Stimulated activated CD4-positive, alpha-beta T cell treated with anti-CD3 and anti-CD28 coated beads, Interleukin-4, amount 100 ng/mL, for 4 hours (primary cell): ENCODE data around the gene ATXN1.

Experiments
- DNase-seq, 2 experiments: peaks; one replicate each; pipeline ENCODE4 v3.0.0-alpha.2; 2020

The ATXN1 gene

DNA sequence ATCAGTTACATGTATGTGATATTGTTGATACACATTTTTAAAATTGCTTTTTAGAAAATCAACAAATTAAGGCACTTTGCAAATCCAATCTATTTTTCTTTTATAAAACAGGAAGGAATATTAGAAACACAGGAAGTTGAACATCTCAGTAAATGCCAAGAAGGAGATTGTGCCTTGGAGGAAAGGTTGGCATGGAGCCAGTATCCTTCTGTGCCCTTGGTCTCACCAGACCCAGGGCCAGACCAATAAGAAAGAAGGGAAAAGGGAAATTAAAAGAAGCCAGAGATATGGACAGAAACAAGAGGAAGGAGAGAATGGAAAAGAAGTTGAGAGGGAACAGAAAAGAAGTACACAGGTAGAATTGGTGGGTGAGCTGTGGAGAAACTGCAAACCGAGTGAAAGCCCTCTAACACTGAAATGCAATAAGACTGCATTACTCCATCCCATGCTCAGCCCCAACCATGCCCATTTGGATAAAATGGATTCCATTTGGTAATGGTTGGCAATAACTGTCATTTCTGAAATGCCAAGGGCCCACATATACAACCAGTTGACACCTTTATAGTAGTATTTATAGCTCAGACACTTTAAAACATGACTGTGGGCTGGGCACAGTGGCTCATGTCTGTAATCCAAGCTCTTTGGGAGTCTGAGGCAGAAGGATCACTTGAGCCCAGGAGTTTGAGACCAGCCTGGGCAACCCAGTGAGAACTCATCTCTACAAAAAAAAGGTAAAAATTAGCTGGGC lies 389.1 kb downstream of the ATXN1 start:
- DNase-seq: no peak

DNA sequence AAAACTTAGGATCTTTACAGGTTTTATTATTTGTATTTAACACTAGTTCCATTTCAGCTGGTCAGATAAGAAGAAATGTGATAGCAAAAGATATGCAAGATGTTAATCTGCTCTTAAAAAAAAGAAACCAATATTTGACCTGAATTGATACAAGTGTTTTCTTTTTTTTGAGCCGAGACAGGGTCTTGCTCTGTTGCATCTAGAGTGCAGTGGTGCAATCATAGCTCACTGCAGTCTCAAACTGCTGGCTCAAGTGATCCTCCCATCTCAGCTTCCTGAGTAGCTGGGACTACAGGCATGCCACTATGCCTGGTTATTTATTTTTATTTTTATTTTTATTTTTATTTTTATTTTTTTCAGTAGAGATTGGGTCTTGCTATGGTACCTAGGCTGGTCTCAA lies 389.9 kb downstream of the ATXN1 start:
- no peak for DNase-seq

DNA sequence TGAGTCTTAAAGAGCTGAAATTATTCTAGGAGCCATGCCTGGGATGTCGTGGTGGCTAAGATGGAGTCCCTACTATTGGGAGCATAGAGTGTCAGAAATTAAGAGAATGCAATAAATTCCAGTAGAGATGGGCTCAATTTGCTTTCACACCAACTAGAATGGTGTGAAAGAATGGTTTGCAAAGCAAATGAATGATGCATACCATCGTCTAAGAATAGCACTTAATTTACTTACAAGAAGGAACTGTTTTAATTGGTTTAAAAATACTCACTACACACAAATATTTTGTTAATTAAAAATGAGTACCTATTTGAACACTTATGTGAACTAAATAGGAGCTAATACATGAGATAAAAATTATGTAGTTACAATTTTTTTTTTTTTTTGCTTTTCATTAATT lies 390.3 kb downstream of the ATXN1 start:
- DNase-seq: no peak

DNA sequence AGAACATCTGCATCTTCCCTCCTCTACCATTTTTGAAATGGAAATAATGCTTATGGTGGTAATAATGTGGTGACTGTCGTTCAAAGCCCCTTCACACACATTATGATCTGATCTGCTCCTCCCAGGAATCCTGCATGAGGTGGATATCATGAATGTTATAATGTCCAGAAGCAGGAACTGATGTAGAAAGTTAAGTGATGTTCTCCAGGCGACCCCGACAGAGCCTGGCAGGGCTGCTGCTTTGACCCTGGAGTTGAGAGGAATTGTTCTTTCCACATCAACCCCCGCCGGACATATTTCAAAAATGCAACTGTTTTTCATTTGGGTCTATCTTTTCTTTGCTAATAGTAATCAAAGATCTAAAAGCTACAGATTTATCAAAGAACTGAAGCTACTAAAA lies 391.3 kb downstream of the ATXN1 start:
- DNase-seq: no peak

DNA sequence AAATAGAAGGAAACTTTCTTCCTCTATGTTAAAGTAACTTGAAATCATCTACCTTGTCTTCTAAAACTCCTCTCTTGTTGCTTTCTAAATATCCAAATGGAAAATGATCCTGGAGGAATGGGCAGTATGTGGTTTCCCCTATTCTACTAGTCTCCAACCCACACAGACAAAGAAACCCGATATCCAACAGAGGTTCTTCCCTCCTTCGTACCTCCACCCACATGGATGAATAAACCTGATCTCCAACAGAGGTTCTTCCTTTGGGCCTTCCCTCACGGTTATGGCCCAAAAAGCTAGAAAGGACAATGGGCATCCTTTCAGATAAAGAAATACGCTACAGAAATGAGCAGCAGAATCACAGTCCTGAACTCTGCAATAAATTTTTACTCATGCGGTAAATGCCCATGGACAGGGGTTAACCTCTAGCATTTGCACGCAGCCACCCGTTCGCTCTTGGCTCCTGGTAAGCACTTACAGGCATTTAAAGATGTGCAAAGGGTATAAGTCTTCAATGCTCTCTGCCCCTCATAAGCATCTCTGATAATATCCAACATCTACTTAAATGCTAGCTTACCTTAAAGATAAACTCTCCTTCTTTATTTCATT lies 392.0 kb downstream of the ATXN1 start:
- DNase-seq: no peak

DNA sequence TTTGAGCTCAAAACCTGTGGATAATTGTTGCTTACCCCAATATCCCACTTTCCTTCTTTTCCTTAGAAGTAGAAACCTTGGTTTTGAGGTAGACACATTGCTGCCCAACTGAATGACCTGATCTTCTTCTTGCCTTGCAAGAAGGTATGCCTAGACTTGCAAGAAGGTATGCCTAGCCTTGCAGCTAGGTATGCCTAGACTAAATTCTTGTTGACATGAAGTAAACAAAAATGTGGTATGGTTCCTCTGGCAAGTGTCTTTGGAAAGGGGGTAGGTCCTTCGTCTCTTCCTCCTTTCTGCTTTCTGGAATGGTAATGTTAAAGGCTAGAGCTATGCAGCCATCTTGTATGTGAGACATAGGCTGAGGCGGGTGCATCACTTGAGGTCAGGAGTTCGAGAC lies 393.7 kb downstream of the ATXN1 start:
- DNase-seq: no peak

DNA sequence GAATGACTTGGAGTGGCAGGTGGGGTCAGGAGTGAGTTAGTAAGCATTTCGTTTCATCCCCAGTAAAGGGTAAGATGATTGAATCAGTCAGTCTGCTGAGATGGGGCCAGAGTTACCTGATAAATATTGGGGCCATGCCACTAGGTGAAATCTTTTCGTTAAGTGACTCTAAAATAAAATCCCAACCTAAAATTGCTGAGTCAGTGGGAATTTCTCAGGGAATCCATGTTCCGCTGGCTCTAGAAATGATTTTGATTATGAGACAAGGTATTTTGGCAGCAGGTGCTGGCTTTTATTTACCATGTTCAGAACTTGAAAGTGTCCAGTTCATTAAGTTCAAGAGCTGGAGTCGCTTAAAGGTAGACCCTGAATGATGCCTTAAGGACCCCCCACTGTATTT lies 397.5 kb downstream of the ATXN1 start:
- DNase-seq: no peak

DNA sequence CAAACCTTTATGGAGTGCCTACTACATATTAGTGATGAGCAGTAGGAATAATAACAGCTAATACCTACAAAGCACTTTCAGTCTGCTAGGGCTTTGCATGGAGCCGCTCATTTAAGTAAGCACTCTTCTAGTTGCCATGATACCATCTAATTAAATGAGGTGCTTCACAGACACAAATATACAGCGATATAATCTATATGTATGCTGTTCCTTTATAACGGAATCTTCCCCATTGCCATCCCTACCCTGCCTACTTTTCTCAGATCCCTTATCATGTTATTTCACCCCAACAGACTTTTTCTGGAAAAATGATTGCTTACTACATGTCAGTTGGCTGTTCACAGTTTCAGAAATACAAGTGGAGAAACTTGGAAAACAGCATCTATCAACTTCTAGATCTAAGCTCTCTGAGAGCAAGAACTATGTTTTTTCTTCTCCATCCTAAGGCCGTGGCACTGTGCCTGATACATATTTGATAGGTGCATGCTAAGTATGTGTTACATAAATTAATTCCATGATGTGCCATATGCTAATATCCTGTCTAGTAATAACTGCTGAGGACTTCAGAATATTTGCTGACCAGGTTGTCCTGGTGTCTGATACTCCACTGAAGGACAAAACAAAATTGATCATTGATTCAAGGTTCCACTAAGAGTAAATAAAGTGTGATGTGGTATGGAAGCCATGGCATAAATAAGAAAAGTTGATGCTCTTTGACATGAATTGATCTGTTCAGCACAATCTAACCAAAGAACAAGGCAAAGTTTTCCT lies 398.3 kb downstream of the ATXN1 start:
- no peak for DNase-seq

DNA sequence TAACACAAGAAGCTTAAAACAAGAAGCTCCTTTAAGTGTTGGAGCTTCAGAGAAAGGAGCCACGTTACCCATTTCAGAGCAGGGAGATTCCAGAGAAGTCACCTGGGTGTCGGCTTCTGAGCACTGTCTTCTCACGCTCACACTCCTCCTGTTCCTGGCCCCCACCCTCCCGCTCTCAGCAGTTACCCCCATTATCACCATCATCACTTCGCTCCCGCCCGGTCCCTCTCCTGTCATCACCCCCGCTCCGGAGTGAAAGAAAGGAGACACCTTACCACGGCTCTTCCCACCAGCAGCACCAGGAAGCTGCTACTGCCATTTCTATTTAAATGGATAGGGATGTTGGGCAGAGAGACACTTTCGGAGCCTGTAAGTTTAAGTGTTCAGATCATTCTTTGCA lies 399.0 kb downstream of the ATXN1 start:
- no peak for DNase-seq

DNA sequence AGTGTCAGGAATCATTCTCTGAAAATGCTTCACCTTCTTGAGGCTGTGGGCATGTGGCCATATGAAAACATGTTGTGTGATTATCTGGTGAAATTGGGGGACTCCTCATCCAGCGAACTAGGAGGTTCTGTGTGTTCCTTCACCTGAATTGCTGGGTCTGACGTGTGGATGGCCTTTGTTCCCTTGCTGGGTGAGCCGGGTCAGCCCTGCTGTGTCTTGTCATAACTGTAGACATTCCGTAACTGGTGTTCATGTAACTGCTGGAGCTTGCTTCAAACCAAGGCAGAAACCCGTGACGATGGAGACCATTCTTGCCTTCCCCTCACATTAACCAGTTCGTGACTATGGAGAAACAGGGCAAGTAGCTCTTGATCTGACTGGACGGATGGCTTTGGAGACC lies 399.4 kb downstream of the ATXN1 start:
- no peak for DNase-seq

DNA sequence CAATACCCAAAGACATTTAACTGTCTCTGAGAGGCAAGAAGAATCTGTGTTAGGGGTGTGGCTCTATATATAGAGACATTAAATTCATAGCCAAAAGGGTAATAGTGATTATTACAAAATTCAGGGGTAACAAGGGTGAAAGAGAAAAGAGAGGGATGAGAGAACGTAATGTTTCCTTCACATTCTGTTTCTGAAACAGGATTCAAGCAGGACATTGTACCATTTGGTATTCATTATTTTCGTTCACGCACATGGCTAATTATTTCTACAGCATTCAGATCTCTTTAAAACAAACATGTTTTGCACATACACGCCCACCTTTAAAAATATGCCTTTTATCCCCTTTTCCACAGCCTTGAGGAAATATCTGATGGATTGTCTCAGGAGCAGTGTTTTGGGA lies 400.1 kb downstream of the ATXN1 start:
- DNase-seq: no peak

DNA sequence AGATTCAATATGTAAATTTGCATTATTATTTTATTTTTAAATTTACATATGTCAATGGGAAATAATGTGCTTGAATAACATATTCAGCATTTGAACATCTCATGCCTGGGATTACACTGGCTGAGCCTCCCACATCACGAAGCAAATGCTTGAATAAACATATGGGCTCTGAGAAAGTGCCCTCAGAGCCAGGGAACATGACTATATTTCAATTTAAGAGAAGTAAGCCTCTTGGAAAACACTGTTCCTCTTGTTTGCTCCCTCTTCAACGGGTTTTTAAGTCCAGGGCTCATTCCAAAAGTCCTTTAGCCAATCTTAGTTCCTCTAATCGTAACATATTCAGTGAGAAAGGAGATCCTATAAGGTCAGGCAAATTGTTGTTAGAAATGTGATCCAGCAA lies 400.9 kb downstream of the ATXN1 start:
- DNase-seq: no peak

DNA sequence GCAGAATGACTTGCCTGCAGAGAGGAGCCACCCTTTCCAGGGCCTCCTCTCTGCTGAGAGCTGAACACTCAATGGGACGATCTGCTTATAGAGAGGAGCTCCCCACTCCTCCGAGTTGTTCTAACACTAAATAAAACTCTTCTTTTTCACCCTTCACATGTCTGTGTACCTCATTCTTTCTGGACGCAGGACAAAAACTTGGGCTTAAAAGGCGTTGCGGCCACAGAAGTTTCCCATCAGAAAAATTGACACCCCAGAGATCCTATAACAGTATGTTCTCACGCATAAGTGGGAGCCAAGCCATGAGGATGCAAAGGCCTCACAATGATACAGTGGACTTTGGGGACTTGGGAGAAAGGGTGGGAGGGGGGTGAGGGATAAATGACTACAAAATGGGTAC lies 401.7 kb downstream of the ATXN1 start:
- DNase-seq: no peak

DNA sequence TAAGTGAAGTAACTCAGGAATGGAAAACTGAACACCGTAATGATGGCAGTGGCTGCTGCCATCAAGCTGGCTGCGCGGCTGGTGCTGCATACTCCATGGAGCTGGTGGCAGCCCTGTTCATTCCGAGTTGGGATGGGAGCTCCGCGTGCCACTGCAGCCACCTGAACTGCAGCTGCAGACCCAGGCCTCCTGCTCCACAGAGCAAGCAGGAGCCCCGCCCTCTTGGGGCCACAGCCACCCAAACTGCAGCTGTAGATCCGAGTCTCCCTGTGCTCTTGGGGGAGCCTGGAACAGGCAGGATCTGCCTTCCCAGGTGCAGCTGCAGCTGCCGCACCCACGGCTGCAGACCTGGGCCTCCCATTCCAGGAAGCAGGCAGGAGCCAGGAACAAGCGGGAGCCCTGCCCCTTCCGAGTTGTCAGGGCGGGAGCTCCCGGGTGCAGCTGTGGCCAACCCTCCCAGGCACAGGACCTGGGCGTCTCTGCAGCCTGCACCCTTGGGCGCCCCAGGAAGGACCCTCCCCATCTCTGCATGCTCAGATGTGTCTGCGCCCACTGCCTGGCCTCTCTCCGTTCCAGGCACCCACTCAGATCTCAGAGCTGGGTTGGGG lies 402.6 kb downstream of the ATXN1 start:
- no peak for DNase-seq

DNA sequence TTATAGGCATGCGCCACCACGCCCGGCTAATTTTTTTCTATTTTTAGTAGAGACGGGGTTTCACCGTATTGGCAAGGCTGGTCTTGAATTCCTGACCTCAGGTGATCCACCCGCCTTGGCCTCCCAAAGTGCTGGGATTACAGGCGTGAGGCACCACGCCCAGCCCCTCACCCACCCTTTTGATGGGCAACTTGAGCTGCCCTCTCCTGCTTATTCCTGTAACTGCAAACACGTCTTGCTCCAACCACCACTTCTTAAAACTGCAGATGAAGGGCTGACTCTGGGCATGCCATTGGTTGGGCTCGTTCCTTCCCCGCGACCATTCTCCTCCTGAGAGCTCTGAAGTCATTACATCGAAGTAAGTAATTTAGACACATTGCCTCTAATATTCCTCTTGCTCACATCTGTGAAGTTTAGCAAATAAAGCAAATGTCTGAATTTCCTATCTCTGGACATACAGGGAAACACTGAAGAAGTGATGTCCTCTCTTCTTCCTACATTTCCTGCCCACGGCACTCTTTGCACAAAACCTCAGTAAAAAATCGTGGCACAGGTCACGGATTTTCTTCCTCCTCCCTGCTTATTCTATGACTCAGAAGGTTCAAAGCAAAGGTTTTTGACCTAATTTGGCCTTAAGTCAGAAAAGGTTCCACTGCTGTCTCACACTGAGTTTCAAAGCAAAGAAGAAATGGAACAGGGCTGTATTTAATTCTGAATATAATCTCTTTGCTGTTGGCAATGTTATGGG lies 405.4 kb downstream of the ATXN1 start:
- DNase-seq: no peak

DNA sequence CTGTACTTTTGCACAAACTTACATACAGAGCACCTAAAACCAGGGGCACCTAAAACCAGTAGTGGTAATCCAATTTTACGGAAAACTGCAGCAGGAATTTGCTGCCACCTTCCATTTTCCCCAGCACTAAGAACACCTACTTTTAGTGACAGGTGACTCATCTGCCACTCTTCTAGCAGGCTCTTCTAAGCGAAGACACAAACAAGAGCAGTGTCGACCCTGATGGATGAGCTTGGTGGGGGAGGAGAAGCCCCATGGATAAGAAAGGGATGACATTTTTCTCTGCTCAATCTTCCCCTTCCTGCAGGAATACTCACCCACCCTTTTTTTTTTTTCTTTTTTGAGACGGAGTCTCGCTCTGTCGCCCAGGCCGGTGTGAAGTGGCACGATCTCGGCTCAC lies 406.0 kb downstream of the ATXN1 start:
- no peak for DNase-seq

DNA sequence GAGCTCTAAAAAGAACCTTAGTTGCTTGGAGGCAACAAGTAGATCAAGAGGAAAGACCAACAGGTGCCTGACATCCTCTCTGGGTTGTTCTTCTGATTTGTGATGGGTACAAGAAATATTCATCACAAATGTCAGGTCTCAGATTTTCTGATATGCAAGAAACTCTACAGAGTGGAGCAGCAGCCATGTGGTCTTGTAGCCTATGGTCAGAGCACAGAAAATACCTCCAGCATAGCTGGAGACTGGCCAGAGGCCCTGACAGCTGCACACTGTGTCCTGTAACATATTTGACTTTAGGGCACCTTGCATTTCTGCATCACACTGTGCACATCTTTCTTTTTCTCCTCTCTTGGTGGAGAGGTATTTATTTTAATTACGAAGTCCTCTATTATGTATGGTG lies 406.6 kb downstream of the ATXN1 start:
- DNase-seq: no peak

DNA sequence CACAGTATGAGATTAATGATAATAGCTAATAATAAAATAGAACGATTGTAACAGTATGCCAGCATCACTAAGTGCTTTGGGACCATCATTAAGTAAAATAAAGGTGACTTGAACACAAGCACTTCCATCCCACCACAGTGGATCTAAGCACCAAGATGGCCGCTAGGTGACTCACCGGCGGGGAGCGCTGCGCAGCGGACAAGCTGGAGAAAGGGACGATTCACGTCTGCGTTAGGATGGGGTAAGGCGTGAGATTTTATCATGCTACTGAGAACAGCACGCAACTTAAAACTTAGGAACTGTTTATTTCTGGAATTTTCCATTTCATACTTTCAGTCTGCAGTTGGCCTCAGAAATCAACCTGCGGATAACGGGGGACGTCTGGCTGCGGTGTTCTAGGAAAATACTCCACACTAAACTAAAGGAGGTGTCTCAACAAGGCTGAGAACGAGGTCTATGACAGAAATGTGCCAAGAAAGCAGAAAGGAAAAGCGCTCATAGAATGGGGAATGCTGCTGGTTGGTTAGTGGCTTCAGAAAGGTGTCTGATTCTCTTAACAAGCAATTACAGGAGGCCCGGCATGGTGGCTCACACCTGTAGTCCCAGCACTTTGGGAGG lies 408.3 kb downstream of the ATXN1 start:
- DNase-seq: no peak

DNA sequence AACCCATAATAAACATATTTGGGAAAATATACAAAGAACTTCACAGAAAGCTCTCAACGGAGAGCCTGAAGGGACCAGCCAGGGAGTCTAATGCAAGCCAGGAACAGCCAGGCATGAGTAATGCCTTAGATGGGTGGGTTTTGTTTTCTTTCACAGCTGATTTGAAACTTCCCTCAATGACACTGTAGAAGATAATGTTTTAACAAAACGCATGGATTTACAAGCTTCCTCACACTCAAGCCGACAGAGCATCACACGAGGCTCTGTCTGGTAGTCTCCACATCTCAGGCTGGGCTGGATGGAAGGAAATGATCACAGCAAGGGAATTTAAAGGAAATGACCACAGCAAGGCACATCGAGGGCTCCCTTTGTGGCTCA lies 409.0 kb downstream of the ATXN1 start:
- DNase-seq: no peak

DNA sequence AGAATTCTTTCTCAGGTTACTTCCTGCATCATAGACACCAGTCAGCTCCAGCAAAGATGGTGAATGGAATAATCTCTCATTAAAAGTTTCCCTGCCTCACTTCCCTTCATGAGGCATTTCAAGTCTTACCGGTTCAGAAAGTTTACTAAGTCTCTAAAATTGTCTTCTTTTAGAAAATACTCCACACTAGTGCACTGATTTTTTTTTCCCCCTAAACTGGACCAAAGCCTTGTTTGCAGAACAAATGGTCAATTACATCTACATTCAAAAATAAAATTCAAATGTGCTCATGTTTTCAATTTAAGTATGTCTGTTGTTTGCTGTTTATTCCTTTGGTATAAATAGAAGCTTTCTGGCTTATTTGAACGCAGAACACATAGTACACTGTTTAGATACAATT lies 411.7 kb downstream of the ATXN1 start:
- DNase-seq: no peak

DNA sequence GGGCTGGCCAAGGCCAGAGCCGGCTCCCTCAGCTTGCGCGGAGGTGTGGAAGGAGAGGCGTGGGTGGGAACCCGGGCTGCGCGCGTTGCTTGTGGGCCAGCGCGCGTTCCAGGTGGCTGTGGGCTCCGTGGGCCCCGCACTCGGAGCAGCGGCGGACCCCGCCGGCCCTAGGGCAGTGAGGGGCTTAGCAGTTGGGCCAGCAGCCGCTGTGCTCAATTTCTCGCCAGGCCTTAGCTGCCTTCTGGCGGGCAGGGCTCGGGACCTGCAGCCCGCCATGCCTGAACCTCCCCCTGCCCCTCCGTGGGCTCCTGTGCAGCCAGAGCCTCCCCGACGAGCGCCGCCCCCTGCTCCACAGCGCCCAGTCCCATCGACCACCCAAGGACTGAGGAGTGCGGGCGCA lies 414.4 kb downstream of the ATXN1 start:
- no peak for DNase-seq

DNA sequence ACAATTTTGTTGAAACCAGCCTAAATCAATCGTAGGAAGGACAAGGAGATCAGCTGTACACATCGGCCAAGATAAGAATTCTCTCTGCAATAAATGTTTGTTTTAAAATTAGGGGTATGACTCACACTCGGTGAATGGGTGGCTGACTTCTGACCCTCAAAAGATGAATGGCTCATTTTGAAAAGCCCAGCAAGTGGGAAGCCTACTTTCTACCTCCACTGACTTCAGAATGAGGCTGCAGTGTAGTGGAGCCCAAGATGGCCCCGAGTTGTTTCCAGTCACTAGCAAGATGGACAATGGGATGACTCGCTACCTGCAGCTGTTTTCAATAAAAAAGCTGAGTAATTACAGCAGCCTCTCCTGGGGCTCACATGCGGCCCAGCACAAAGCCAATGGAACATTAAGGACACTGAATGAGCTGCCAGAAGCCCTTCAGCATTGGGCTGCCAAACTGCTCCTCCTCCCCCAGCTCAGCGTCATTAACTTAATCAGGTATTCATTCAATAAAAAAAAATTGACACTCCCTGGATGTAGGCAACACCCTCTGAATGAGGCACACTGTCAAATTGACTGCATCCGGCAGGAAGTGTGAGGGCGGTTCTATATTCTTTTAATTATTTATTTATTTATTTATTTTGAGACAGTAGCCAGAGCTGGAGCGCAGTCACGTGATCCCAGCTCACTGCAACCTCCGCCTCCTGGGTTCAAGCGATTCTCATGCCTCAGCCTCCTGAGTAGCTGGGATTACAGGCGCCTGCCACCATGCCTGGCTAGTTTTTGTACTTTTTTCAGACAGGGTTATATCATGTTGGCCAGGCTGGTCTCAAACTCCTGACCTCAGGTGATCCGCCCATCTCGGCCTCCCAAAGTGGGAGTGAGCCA lies 415.6 kb downstream of the ATXN1 start:
- DNase-seq: no peak
